K562 (cell line): ENCODE measurements around the gene ZACN.

Experiments used
- BRD4 ChIP-seq: fragments of 200-600 bp; sonication (generic); IDR thresholded peaks from 2 replicates; pipeline ENCODE4 v1.6.1; 2017; ENCODE audit warnings: inconsistent platforms
- HNRNPK ChIP-seq: fragments of 200-400 bp; formaldehyde crosslinking; IDR thresholded peaks from one replicate; pipeline ENCODE4 v1.6.1; 2018; ENCODE audit warnings: mild to moderate bottlenecking, low read depth, low read length; ENCODE audit not compliant: poor library complexity, severe bottlenecking
- SMARCA4 ChIP-seq: fragments of 450-650 bp; IDR thresholded peaks from 2 replicates; pipeline ENCODE4 v1.6.1; 2016
- SRSF9 ChIP-seq: fragments of 200-400 bp; formaldehyde crosslinking; IDR thresholded peaks from 2 replicates; pipeline ENCODE4 v1.6.1; 2017; ENCODE audit warnings: low read depth, low read length, borderline replicate concordance
- ZNF121 ChIP-seq: sonication (generic); formaldehyde crosslinking; conservative IDR thresholded peaks from 2 replicates; pipeline ENCODE4 v1.8.0; 2022; ENCODE audit warnings: missing genetic modification reagents
- TF ChIP-seq, protein P1 (sequence below), 3 experiments: IDR thresholded peaks in 2 of 3; conservative IDR thresholded peaks in 1 of 3; 2 replicates each; pipeline ENCODE4 v1.5.1; 2011 to 2012; ENCODE audit warnings: low read length in 3 of 3, mild to moderate bottlenecking in 3 of 3, control low read depth in 2 of 3, improper control_type of control experiment in 1 of 3, inconsistent platforms in 1 of 3, low read depth in 1 of 3, mixed read lengths in 1 of 3, moderate library complexity in 1 of 3; ENCODE audit not compliant: insufficient read depth in 2 of 3

DNA sequence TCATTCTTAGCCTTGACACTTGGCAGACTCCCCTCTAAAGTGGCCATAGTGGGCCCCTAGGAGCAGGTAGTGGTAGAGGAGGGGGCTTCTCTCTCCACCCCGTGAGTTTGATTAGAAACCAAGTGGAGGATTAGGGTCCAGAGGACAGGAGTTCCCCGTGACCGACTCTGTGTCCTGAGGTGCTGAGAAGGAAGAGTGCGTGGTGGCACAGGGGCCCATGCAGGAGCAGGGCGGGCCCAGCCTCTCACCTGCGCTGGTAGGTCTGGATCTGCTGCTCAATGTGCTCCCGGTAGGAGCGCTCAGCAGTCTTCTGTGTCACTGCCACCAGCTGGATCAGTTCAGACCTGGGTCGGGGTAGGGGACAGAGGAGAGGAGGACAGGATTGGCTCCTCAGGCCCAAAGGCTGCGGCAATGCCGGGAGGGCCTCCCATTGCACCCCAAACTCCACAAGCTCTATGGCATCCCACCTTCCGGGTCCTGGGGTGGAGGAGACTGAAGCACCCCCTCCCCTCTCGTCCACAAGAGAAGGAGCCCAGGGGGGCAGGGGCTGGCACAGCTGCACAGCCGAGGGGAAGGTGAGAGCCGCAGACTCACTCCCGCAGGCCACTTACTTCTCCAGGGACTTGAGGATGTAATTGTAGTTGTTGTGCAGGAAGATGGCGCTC is 6.2 kb downstream of the ZACN start:
- TF ChIP-seq SRSF9 (no peak), ZNF121 (no peak), HNRNPK (no peak), BRD4 (no peak), SMARCA4 (no peak)
- TF ChIP-seq, protein P1, sequence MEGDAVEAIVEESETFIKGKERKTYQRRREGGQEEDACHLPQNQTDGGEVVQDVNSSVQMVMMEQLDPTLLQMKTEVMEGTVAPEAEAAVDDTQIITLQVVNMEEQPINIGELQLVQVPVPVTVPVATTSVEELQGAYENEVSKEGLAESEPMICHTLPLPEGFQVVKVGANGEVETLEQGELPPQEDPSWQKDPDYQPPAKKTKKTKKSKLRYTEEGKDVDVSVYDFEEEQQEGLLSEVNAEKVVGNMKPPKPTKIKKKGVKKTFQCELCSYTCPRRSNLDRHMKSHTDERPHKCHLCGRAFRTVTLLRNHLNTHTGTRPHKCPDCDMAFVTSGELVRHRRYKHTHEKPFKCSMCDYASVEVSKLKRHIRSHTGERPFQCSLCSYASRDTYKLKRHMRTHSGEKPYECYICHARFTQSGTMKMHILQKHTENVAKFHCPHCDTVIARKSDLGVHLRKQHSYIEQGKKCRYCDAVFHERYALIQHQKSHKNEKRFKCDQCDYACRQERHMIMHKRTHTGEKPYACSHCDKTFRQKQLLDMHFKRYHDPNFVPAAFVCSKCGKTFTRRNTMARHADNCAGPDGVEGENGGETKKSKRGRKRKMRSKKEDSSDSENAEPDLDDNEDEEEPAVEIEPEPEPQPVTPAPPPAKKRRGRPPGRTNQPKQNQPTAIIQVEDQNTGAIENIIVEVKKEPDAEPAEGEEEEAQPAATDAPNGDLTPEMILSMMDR (IDR thresholded peaks at IDR 0.05 in 2 of 3, conservative IDR thresholded peaks at IDR 0.05 in 1 of 3; ENCODE audit: insufficient read depth in 2 of 3, low read depth in 1 of 3, low read length in 3 of 3): no peak
